Stimulated activated CD4-positive, alpha-beta T cell treated with anti-CD3 and anti-CD28 coated beads, Interleukin-2, amount 100 ng/mL, for 4 hours (primary cell): ENCODE measurements around the gene ITGBL1.

Experiments used
- DNase-seq: peaks from one replicate; pipeline ENCODE4 v3.0.0-alpha.2; 2020; ENCODE audit warnings: low read depth

Gene ITGBL1

GRCh38 chr13:101451641-101452040 lies 834 bp upstream of the ITGBL1 start:
- DNase-seq: no peak

- DNase-seq: no peak
Measured at GRCh38 chr13:101453784-101454201, 1.3 kb downstream of the ITGBL1 start.

GRCh38 chr13:101454767-101455166 lies 2.3 kb downstream of the ITGBL1 start:
- DNase-seq: no peak

- DNase-seq: no peak
Measured at GRCh38 chr13:101455863-101456262, 3.4 kb downstream of the ITGBL1 start.

GRCh38 chr13:101457176-101457575 lies 4.7 kb downstream of the ITGBL1 start:
- DNase-seq: no peak

GRCh38 chr13:101465877-101466276 lies 13.4 kb downstream of the ITGBL1 start:
- DNase-seq: no peak

- DNase-seq: no peak
Measured at GRCh38 chr13:101467415-101467814, 14.9 kb downstream of the ITGBL1 start.

- no peak for DNase-seq
Measured at GRCh38 chr13:101473458-101473857, 21.0 kb downstream of the ITGBL1 start.

GRCh38 chr13:101474419-101474957 lies 22.0 kb downstream of the ITGBL1 start:
- DNase-seq: no peak

GRCh38 chr13:101475536-101475935 lies 23.1 kb downstream of the ITGBL1 start:
- DNase-seq: no peak

- DNase-seq: no peak
Measured at GRCh38 chr13:101481421-101481820, 28.9 kb downstream of the ITGBL1 start.

GRCh38 chr13:101486708-101487437 lies 34.4 kb downstream of the ITGBL1 start:
- DNase-seq: no peak

GRCh38 chr13:101487438-101487830 lies 35.0 kb downstream of the ITGBL1 start:
- no peak for DNase-seq

- no peak for DNase-seq
Measured at GRCh38 chr13:101488734-101489133, 36.3 kb downstream of the ITGBL1 start.

GRCh38 chr13:101489643-101490405 lies 37.3 kb downstream of the ITGBL1 start:
- no peak for DNase-seq

GRCh38 chr13:101490406-101491015 lies 38.0 kb downstream of the ITGBL1 start:
- no peak for DNase-seq

GRCh38 chr13:101492251-101492910 lies 39.9 kb downstream of the ITGBL1 start:
- no peak for DNase-seq

- DNase-seq: no peak
Measured at GRCh38 chr13:101493541-101493940, 41.1 kb downstream of the ITGBL1 start.

- DNase-seq: no peak
Measured at GRCh38 chr13:101499406-101499805, 46.9 kb downstream of the ITGBL1 start.

- no peak for DNase-seq
Measured at GRCh38 chr13:101502618-101503017, 50.1 kb downstream of the ITGBL1 start.

GRCh38 chr13:101511161-101511560 lies 58.7 kb downstream of the ITGBL1 start:
- DNase-seq: no peak

- DNase-seq: no peak
Measured at GRCh38 chr13:101511766-101512165, 59.3 kb downstream of the ITGBL1 start.
